Lung (tissue), 12 donors: ENCODE data around the gene KRT13. TPM values are rescaled to one million over a fixed set of nuclear protein-coding genes. Genes with fewer than 3 reads are reported as not detected.

ENCODE experiments used
- ATAC-seq: fragments of 200-7000 bp; cut with Tn5 transposase; one replicate; pipeline ENCODE4 v1.9.1; 2020; ENCODE audit warnings: moderate number of reproducible peaks; ENCODE audit not compliant: insufficient read depth, low FRiP score
- DNase-seq, 3 donors: peaks; one replicate each; pipeline ENCODE4 v3.0.0-alpha.2; 2013 to 2017
- H3K27ac ChIP-seq, 2 donors: one replicate each; pipeline ENCODE4 v1.5.1; 2013; ENCODE audit warnings: mild to moderate bottlenecking in 2 of 2, moderate library complexity in 2 of 2, control low read depth in 1 of 2, inconsistent platforms in 1 of 2, low read depth in 1 of 2, low read length in 1 of 2
- H3K27me3 ChIP-seq, 3 donors: one replicate each; pipeline ENCODE4 v1.5.1; 2013; ENCODE audit warnings: low read length in 2 of 3; ENCODE audit not compliant: control insufficient read depth in 3 of 3, insufficient read depth in 3 of 3
- H3K36me3 ChIP-seq, 4 donors: one replicate each; pipeline ENCODE4 v1.5.1; 2013; ENCODE audit warnings: low read length in 4 of 4, mild to moderate bottlenecking in 1 of 4, moderate library complexity in 1 of 4; ENCODE audit not compliant: control insufficient read depth in 4 of 4, insufficient read depth in 4 of 4
- H3K4me1 ChIP-seq, 5 donors: one replicate each; pipeline ENCODE4 v1.5.1; 2013; ENCODE audit warnings: low read length in 5 of 5, mild to moderate bottlenecking in 2 of 5, moderate library complexity in 1 of 5; ENCODE audit not compliant: control insufficient read depth in 5 of 5, insufficient read depth in 5 of 5
- H3K4me3 ChIP-seq: one replicate; pipeline ENCODE4 v1.5.1; 2013; ENCODE audit warnings: mild to moderate bottlenecking, control low read depth, moderate library complexity
- H3K9ac ChIP-seq, 2 donors: one replicate each; pipeline ENCODE4 v1.5.1; 2013; ENCODE audit warnings: low read length in 2 of 2, control low read depth in 1 of 2; ENCODE audit not compliant: insufficient read depth in 1 of 2
- H3K9me3 ChIP-seq, 4 donors: one replicate each; pipeline ENCODE4 v1.5.1; 2013; ENCODE audit warnings: low read length in 3 of 4, mild to moderate bottlenecking in 1 of 4, moderate library complexity in 1 of 4; ENCODE audit not compliant: control insufficient read depth in 4 of 4, insufficient read depth in 3 of 4
- WGBS, 2 donors: extraction: QIAGEN DNeasy Blood & Tissue Kit; methylation state at CpG; one replicate each; pipeline ENCODE4 v1.1.7; 2013; 5-methylcytosine and 5-hydroxymethylcytosine counted together
- polyA plus RNA-seq, 2 donors: library from polyadenylated mRNA; stranded (reverse); fragments of 200-250 nt; gene quantifications; one replicate each; pipeline ENCODE4 v1.2.1, GENCODE V29; 2013
- total RNA-seq, 2 donors: library from RNA; depleted of rRNA in 1 of 2; stranded (reverse); fragments of >200 nt in 1 of 2; gene quantifications; one replicate each; pipeline ENCODE4 v1.2.1, GENCODE V29; 2014 to 2021
- TF ChIP-seq, protein P1 (sequence below): IDR thresholded peaks from 2 replicates; pipeline ENCODE4 v1.5.1; 2012; ENCODE audit warnings: mild to moderate bottlenecking; ENCODE audit errors: control extremely low read depth, extremely low read depth
- donor health status: control.
- donor health status: control.
- donor health status: Bipolar disorder and iron deficiency.
- donor health status: healthy.
- donor health status: DM: yes; HTN: yes; CAD: no.

KRT13 gene
- total and polyA plus RNA-seq, 4 donors = 4.0 to 16.1 (median 9.8) TPM

GRCh38 chr17:41534899-41535546 lies 29.6 kb upstream of the KRT13 start:
- Histone ChIP-seq H3K4me1 (peaks cover 0 to 2% (median 0%) of the 10 kb centered on the region in 5 donors), H3K4me3 (no peak overlapping the region), H3K9me3 (peaks cover 0 to 2% (median 0%) of the 10 kb centered on the region in 4 donors), H3K9ac (no peak overlapping the region), H3K27me3 (peaks cover 0 to 10% (median 6%) of the 10 kb centered on the region in 3 donors), H3K27ac (no peak overlapping the region), H3K36me3 (no peaks in the 10 kb centered on the region)
- 70 to 72% methylated on average over 7 of the region's 7 CpGs for WGBS, 2 donors
- TF ChIP-seq, protein P1, sequence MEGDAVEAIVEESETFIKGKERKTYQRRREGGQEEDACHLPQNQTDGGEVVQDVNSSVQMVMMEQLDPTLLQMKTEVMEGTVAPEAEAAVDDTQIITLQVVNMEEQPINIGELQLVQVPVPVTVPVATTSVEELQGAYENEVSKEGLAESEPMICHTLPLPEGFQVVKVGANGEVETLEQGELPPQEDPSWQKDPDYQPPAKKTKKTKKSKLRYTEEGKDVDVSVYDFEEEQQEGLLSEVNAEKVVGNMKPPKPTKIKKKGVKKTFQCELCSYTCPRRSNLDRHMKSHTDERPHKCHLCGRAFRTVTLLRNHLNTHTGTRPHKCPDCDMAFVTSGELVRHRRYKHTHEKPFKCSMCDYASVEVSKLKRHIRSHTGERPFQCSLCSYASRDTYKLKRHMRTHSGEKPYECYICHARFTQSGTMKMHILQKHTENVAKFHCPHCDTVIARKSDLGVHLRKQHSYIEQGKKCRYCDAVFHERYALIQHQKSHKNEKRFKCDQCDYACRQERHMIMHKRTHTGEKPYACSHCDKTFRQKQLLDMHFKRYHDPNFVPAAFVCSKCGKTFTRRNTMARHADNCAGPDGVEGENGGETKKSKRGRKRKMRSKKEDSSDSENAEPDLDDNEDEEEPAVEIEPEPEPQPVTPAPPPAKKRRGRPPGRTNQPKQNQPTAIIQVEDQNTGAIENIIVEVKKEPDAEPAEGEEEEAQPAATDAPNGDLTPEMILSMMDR = no peak
- DNase-seq (no peak), ATAC-seq (no peak)

DNA sequence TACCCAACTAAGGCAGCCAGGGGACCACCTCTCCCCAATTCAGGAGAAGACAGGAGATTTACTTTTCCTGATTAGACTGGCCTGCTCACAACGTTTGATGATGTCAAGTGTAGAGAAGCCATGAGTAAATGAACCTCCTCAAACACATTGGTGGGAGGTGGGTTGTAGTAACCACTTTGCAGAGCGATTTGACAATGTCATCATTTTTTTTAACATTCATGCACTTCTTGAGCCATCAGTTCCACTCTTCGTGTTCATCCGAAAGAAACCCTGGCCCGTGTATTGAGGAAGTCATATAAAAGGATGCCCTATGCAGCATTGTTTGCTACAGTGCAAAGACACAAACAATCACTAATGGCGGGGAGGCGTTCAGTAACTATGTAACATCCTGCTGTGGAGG lies 28.2 kb upstream of the KRT13 start:
- ATAC-seq (no peak), DNase-seq (no peak)
- Histone ChIP-seq H3K27ac (no peak overlapping the region), H3K27me3 (peaks cover 0 to 18% (median 14%) of the 10 kb centered on the region in 3 donors), H3K36me3 (no peaks in the 10 kb centered on the region), H3K9me3 (peaks cover 0 to 2% (median 0%) of the 10 kb centered on the region in 4 donors), H3K9ac (no peak overlapping the region), H3K4me3 (no peak overlapping the region), H3K4me1 (no peaks in the 10 kb centered on the region)
- WGBS, 2 donors = 78% methylated on average over 7 of the region's 7 CpGs
- TF ChIP-seq, protein P1 = no peak

DNA sequence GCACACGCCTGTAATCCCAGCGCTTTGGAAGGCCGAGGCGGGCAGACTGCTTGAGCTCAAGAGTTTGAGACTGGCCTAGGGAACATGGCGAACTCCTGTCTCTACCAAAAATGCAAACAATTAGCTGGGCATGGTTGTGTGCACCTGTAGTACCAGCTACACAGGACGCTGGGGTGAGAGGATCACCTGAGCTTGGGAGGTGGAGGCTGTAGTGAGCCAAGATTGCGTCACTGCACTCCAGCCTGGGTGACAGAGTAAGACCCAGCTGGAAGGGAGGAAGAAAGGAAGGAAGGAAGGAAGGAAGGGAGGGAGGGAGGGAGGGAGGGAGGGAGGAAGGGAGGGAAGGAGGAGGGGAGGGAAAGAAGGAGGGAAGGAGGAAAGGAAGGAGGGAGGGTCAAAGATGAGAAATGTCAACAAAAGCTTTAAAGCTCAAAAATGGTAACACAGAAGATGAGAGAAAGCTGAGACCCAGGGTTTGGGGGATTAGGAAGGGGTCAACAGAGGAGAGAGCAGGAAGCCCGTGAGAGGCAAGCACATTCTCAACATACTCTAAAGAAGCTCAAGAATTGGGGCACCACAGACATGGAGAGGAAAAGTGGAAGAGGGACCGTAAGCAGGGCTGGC lies 27.6 kb upstream of the KRT13 start:
- DNase-seq (peak in 1 of 3 donors; percentile 51), ATAC-seq (no peak)
- H3K36me3 ChIP-seq = no peaks in the 10 kb centered on the region
- peaks cover 0 to under 1% (median 0%) of the 10 kb centered on the region in 5 donors for H3K4me1 ChIP-seq
- TF ChIP-seq, protein P1 = no peak
- H3K4me3 ChIP-seq = no peak overlapping the region
- 56 to 75% methylated on average over 9 of the region's 9 CpGs for WGBS, 2 donors
- peak overlapping the region in 1 of 2 donors; percentile 54 for H3K27ac ChIP-seq
- H3K27me3 ChIP-seq = peaks cover 0 to 22% (median 18%) of the 10 kb centered on the region in 3 donors
- no peak overlapping the region for H3K9ac ChIP-seq
- peaks cover 0 to 2% (median 0%) of the 10 kb centered on the region in 4 donors for H3K9me3 ChIP-seq
